HepG2 (cell line): ENCODE measurements around the gene CARMIL1. TPM values are rescaled to one million over a fixed set of nuclear protein-coding genes. Genes with fewer than 3 reads are reported as not detected.

Experiments
- ATAC-seq: fragments of 200-7000 bp; cut with Tn5 transposase; 3 replicates; pipeline ENCODE4 v1.9.1; 2020; ENCODE audit warnings: mild to moderate bottlenecking, moderate library complexity
- BruUV-seq: library from RNA; stranded (reverse); fragments of 400-500 nt; replicated peaks from 2 replicates; lab custom pipeline; 2021; lab: Mats Ljungman, UMichigan
- CTCF ChIA-PET: fragments of 300-600 bp; formaldehyde crosslinking; extraction: SDS; loops from one replicate; lab custom pipeline; 2021; ENCODE audit warnings: low total read pairs, inconsistent platforms, low intra/inter-chr PET ratio; lab: Yijun Ruan, JAX
- POLR2A ChIA-PET: fragments of 350-600 bp; sonication (Branson Sonifier 250); formaldehyde crosslinking; loops from one replicate; lab custom pipeline; 2020; ENCODE audit warnings: antibody characterized with exemption, inconsistent platforms; lab: Yijun Ruan, JAX
- DNase-seq: peaks from one replicate; pipeline ENCODE4 v3.0.0-alpha.2; 2015; ENCODE audit warnings: low spot score
- FAIRE-seq: peaks from 3 replicates; lab custom pipeline; 2011; peaks lifted over from hg19 to GRCh38; lab: Jason Lieb, UNC
- H2AFZ ChIP-seq: one replicate; pipeline ENCODE4 v1.6.1; 2011; ENCODE audit warnings: low read length, inconsistent platforms
- H3K27ac ChIP-seq: fragments of 300-600 bp; 3 replicates; pipeline ENCODE4 v1.8.0; 2011; ENCODE audit warnings: mixed run types, mild to moderate bottlenecking, mixed read lengths, low read length, inconsistent platforms; ENCODE audit not compliant: insufficient read depth; ENCODE audit errors: extremely low read length
- H3K27me3 ChIP-seq, 2 experiments: fragments of 200-600 bp in 1 of 2; 2 replicates in 1 of 2; 3 replicates in 1 of 2; pipeline versions ENCODE4 v1.6.0 to v1.8.0; 2011; ENCODE audit warnings: low read length in 2 of 2, mild to moderate bottlenecking in 2 of 2, moderate library complexity in 2 of 2, inconsistent platforms in 1 of 2; ENCODE audit not compliant: insufficient read depth in 2 of 2, control insufficient read depth in 1 of 2
- H3K36me3 ChIP-seq, 2 experiments: fragments of 200-600 bp in 1 of 2; replicated peaks in 1 of 2; 2 replicates in 1 of 2; 3 replicates in 1 of 2; pipeline versions ENCODE4 v1.5.1 to v1.8.0; 2011; ENCODE audit warnings: low read length in 2 of 2, inconsistent platforms in 1 of 2; ENCODE audit not compliant: insufficient read depth in 2 of 2, control insufficient read depth in 1 of 2
- H3K4me1 ChIP-seq: 2 replicates; pipeline ENCODE4 v1.5.1; 2012; ENCODE audit warnings: low read length, inconsistent platforms; ENCODE audit not compliant: insufficient read depth
- H3K4me2 ChIP-seq: 2 replicates; pipeline ENCODE4 v1.6.0; 2011; ENCODE audit warnings: low read depth, low read length, inconsistent platforms
- H3K4me3 ChIP-seq, 3 experiments: fragments of 200-600 bp in 1 of 3; sonication (generic), shearing (Covaris generic) in 1 of 3; replicated peaks in 1 of 3; 2 replicates each; pipeline ENCODE4 v1.5.1; 2011 to 2016; ENCODE audit warnings: low read length in 3 of 3, inconsistent platforms in 2 of 3, low read depth in 2 of 3, mild to moderate bottlenecking in 2 of 3, control low read depth in 1 of 3, mixed read lengths in 1 of 3; ENCODE audit not compliant: insufficient read depth in 1 of 3
- H3K79me2 ChIP-seq: one replicate; pipeline ENCODE4 v1.6.1; 2011; ENCODE audit warnings: low read length, inconsistent platforms; ENCODE audit not compliant: insufficient read depth
- H3K9ac ChIP-seq: 2 replicates; pipeline ENCODE4 v1.6.0; 2011; ENCODE audit warnings: mild to moderate bottlenecking, low read depth, low read length, inconsistent platforms; ENCODE audit not compliant: insufficient read depth
- H3K9me3 ChIP-seq: 2 replicates; pipeline ENCODE4 v1.5.1; 2012; ENCODE audit warnings: mild to moderate bottlenecking, low read length
- H4K20me1 ChIP-seq: 2 replicates; pipeline ENCODE4 v1.6.0; 2011; ENCODE audit warnings: inconsistent platforms, mild to moderate bottlenecking, low read length, moderate library complexity; ENCODE audit not compliant: insufficient read depth
- CBX1 ChIP-seq: IDR thresholded peaks from one replicate; pipeline ENCODE4 v1.6.1; 2016; ENCODE audit warnings: antibody characterized with exemption, low read depth
- HNF4A ChIP-seq: sonication (generic); formaldehyde crosslinking; IDR thresholded peaks from 2 replicates; pipeline ENCODE4 v1.4.0; 2020; ENCODE audit warnings: missing genetic modification reagents
- NFIB ChIP-seq: sonication (generic); formaldehyde crosslinking; IDR thresholded peaks from 2 replicates; pipeline ENCODE4 v1.9.0; 2021; ENCODE audit warnings: missing genetic modification reagents, mild to moderate bottlenecking, borderline replicate concordance
- SAFB2 ChIP-seq: sonication (generic); formaldehyde crosslinking; IDR thresholded peaks from 2 replicates; pipeline ENCODE4 v1.5.1; 2020; ENCODE audit warnings: missing genetic modification reagents, low read depth, mild to moderate bottlenecking, borderline replicate concordance
- SALL2 ChIP-seq: sonication (generic); formaldehyde crosslinking; IDR thresholded peaks from 2 replicates; pipeline ENCODE4 v1.8.1; 2023; ENCODE audit warnings: mild to moderate bottlenecking, missing genetic modification reagents, inconsistent platforms
- SETDB1 ChIP-seq: sonication (generic); formaldehyde crosslinking; IDR thresholded peaks from 2 replicates; pipeline ENCODE4 v1.5.1; 2020; ENCODE audit warnings: missing genetic modification reagents, mild to moderate bottlenecking, borderline replicate concordance
- ZNF225 ChIP-seq: sonication (generic); formaldehyde crosslinking; IDR thresholded peaks from 2 replicates; pipeline ENCODE4 v1.4.0; 2020; ENCODE audit warnings: mild to moderate bottlenecking, missing genetic modification reagents
- ZNF703 ChIP-seq: sonication (generic); formaldehyde crosslinking; IDR thresholded peaks from 2 replicates; pipeline ENCODE4 v1.5.1; 2020; ENCODE audit warnings: missing genetic modification reagents, mild to moderate bottlenecking, moderate library complexity, borderline replicate concordance
- ZNF780A ChIP-seq: sonication (generic); formaldehyde crosslinking; IDR thresholded peaks from 2 replicates; pipeline ENCODE4 v1.8.0; 2022; ENCODE audit warnings: mild to moderate bottlenecking, missing genetic modification reagents, moderate library complexity
- WGBS: methylation state at CpG from one replicate; pipeline ENCODE4 v1.1.6; 2017; ENCODE audit warnings: low lambda C conversion rate; 5-methylcytosine and 5-hydroxymethylcytosine counted together
- in situ Hi-C: cut with HindIII; loops from 2 replicates; pipeline ENCODE4 v1.10.0; 2017; ENCODE audit warnings: low pct_unique_long_range_greater_than_20kb; ENCODE audit not compliant: extremely low pct_ligation_motif_present
- intact Hi-C: fragments of 100-400 bp; cut with micrococcal nuclease; formaldehyde crosslinking; loops from one replicate; pipeline ENCODE4 v1.10.0; 2022; ENCODE audit not compliant: unreplicated experiment
- polyA plus RNA-seq, 8 experiments: library from polyadenylated mRNA; depleted of rRNA in 3 of 8; stranded (reverse) in 7 of 8; unstranded in 1 of 8; fragments of >200 nt; fragmentation: Illumina TruSeq in 4 of 8; extraction: Trizol in 4 of 8; gene quantifications; 2 replicates each; pipeline versions ENCODE4 v1.2.1 to v1.2.3, GENCODE V29; 2011 to 2016; ENCODE audit warnings: low read depth in 4 of 8, missing spikeins in 1 of 8, mixed read lengths in 1 of 8; ENCODE audit not compliant: insufficient read depth in 1 of 8
- total RNA-seq, 5 experiments: library from RNA; depleted of rRNA; stranded (reverse); fragments of >200 nt; fragmentation: Illumina TruSeq; extraction: Trizol; gene quantifications; 2 replicates each; pipeline ENCODE4 v1.2.3, GENCODE V29; 2016; ENCODE audit warnings: low read depth in 1 of 5
- TF ChIP-seq, protein P1 (sequence below): sonication (generic); formaldehyde crosslinking; IDR thresholded peaks from 2 replicates; pipeline ENCODE4 v1.8.0; 2022; ENCODE audit warnings: missing genetic modification reagents, mild to moderate bottlenecking, inconsistent platforms, borderline replicate concordance
- TF ChIP-seq, protein P2 (sequence below): sonication (generic); formaldehyde crosslinking; IDR thresholded peaks from 2 replicates; pipeline ENCODE4 v1.4.0; 2020; ENCODE audit warnings: missing genetic modification reagents

Gene CARMIL1
- total and polyA plus RNA-seq, 2 of the 13 experiments (the other 11 are each of a cell fraction or from before 2014, with no cell fraction given), result 1.8 to 2.6 TPM

- in situ Hi-C loops, result no loop called here
- intact Hi-C loops, result no loop called here
- CTCF ChIA-PET, result no interaction called here
Measured at GRCh38 chr6:25388776-25389175, 109.6 kb downstream of the CARMIL1 start.

More at GRCh38 chr6:25388776-25389175, 109.6 kb downstream of the CARMIL1 start:
- Histone ChIP-seq H3K79me2 (no peaks in the 10 kb centered on the region), H3K9me3 (no peaks in the 10 kb centered on the region), H3K4me1 (no peaks in the 10 kb centered on the region), H3K36me3 (no peaks in the 10 kb centered on the region), H3K9ac (no peak overlapping the region), H3K4me2 (no peak overlapping the region), H3K27ac (no peak overlapping the region), H4K20me1 (no peaks in the 10 kb centered on the region), H2AFZ (no peak overlapping the region), H3K4me3 (no peak overlapping the region), H3K27me3 (no peaks in the 10 kb centered on the region)
- FAIRE-seq (no peak), ATAC-seq (no peak), DNase-seq (no peak)
- 77% methylated on average over 3 of the region's 3 CpGs for WGBS
- POLR2A ChIA-PET, result no interaction called here
- BruUV-seq, result no TSS peak
- TF ChIP-seq NFIB (CRISPR knock-in tag) (no peak), CBX1 (no peak), ZNF780A (no peak), ZNF703 (CRISPR knock-in tag) (no peak), SAFB2 (CRISPR knock-in tag) (no peak), HNF4A (CRISPR knock-in tag) (no peak), ZNF225 (CRISPR knock-in tag) (no peak), SETDB1 (CRISPR knock-in tag) (no peak), SALL2 (CRISPR knock-in tag) (no peak)
- TF ChIP-seq, protein P1, sequence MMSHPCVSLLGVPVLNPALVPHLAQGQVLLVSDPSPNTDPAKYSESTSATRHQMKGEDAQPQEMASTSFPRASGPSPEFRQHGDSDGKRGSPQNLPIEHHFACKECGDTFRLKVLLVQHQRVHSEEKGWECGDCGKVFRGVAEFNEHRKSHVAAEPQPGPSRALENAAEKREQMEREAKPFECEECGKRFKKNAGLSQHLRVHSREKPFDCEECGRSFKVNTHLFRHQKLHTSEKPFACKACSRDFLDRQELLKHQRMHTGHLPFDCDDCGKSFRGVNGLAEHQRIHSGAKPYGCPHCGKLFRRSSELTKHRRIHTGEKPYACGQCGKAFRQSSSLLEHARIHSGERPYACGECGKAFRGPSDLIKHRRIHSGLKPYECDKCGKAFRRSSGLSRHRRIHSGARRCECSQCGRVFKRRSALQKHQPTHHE (CRISPR knock-in tag), result no peak
- TF ChIP-seq, protein P2, sequence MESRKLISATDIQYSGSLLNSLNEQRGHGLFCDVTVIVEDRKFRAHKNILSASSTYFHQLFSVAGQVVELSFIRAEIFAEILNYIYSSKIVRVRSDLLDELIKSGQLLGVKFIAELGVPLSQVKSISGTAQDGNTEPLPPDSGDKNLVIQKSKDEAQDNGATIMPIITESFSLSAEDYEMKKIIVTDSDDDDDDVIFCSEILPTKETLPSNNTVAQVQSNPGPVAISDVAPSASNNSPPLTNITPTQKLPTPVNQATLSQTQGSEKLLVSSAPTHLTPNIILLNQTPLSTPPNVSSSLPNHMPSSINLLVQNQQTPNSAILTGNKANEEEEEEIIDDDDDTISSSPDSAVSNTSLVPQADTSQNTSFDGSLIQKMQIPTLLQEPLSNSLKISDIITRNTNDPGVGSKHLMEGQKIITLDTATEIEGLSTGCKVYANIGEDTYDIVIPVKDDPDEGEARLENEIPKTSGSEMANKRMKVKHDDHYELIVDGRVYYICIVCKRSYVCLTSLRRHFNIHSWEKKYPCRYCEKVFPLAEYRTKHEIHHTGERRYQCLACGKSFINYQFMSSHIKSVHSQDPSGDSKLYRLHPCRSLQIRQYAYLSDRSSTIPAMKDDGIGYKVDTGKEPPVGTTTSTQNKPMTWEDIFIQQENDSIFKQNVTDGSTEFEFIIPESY (CRISPR knock-in tag), result no peak
